Hippocampal formation (tissue), 2 donors: Measurements from ENCODE around the gene KCNK5.

ENCODE experiments used
- DNase-seq, 2 donors: peaks; one replicate each; lab custom pipeline; 2025; lab: John Stamatoyannopoulos, UW

Gene KCNK5

DNA sequence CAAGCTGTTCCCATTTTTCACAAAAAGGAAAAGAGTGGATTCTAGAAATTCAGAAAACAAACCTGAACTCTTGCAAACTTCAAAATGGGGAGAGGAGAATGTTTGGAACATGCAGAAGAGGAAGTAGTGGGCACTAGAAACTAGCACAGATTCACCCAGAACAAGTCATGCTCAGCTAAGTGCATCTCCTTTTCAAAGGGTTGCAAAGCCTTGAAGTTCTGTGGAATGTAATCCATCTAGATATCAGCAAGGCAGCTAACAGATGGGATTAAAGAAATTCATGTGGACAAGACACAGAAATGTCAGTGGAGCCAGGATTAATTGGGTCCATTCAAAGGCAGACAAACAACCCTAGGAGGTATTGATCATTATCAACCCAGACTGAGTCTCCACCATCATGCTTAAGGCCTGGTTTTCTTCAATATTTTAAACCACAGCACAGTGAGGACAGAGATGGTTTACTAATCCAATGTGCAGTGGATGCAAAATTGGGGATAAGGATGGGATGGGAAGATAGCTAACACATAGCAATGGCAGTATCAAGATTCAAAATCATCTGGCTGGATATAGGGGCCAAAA lies 31.3 kb downstream of the KCNK5 start:
- DNase-seq: no peak

DNA sequence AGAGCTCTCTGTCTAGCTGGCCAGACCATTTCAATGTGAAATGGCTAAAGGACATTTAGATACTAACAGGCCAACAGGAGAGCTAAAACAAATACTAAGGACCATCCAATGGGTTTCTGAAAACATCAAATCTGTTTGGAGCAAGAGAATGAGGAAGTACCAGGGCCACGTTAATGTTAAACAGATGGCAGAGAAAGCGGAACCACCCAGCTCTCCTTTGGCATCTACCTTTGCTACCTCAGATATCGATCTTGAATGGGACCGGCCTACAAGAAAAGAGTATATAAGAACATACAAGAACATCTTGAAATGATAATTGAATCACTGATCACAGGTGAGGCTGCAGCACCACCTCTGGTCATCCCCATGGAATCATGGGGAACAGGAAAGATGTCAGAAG lies 31.8 kb downstream of the KCNK5 start:
- no peak for DNase-seq

DNA sequence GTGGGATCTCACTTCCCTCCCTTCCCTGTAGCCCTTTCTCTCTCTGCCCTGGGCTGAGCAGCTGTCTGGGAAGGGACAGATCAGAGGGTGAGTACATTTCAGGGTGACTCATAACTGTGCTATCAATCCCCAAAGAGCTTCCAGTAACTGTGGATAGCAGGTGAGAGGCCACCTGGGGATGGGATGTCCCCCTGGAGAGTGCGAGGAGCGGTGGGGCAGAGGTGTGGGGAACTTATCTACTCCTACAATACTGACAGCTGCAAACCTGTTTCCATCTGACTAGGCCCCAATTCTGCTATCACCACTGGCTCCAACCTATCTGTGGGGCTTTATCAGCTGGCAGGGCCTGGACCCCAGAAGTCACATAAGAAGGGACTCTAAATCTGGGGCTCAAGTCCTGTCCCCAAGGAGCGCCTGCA lies 32.6 kb downstream of the KCNK5 start:
- no peak for DNase-seq

DNA sequence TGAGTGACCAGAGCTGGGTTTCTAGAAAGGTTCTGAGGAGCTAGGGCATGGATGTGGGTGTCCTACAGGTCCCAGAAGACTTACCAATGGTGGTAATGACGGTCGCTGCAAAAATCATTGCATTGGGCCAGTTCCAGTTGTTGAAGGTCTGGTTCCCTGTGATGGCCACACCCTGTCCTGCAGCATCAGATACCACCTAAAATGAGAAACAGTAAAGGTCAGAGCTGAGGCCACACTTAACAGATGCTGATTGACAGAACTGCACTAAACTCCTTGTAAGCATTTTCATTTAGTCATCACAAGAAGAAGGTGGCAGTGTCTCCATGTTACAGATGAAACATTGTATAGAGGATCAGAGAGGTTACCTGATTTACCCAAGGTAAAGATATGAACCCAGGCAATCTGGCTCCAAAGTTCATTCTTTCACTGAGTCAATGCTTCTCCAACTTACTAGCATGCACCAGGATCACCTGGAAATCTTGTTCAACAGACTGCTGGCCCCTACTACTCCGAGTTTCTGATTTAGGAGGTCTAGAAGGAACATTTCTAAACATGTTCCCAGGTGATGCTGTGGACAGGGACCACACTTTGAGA lies 33.4 kb downstream of the KCNK5 start:
- DNase-seq: no peak

DNA sequence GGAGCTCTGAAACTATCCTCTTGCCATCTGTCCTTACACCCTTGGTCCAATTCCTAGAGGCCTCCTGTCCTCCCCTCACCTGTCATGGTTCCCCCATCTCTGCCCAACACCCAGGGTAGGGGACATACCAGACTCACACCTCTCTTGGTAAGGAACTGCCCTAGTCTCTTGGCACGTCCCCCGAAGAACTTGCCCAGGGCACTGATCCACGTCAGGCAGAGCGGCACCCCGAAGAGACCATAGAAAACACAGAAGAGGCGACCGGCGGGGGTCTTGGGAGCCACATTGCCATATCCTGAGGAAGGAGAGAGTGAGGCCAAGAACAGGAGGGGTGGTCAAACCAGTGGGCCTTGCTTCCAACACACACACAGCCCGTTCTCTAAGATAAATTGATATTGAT lies 34.8 kb downstream of the KCNK5 start:
- DNase-seq: no peak

DNA sequence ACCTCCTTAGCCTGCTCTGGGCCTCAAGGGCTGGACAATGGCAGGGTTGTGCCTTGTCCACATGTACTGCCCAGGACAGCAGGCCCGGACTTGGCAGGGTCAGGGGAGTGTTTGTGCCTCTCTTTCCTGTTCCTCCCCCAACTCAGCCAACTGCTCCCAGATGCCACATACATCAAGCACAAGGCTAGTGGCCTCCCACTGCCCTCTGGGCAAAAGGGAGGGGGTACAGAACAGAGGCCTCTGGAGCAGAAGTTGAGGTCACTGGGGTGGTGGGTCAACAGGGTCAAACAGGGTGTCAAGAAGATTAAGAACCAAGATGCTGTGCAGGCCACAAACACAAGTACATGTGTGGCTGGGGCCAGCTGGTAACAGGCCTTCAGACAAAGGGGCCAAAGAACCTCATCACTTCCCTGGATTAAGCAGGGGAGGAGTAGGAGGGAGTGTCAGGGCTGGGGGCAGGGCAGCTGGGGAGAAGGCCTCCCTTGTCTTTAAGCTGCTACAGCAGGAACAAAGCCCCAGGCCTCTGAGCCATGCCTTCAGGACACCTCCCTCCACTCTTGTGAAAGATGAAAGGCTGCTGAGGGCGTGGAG lies 36.0 kb downstream of the KCNK5 start:
- DNase-seq: peak in 1 of 2 donors; percentile 6

DNA sequence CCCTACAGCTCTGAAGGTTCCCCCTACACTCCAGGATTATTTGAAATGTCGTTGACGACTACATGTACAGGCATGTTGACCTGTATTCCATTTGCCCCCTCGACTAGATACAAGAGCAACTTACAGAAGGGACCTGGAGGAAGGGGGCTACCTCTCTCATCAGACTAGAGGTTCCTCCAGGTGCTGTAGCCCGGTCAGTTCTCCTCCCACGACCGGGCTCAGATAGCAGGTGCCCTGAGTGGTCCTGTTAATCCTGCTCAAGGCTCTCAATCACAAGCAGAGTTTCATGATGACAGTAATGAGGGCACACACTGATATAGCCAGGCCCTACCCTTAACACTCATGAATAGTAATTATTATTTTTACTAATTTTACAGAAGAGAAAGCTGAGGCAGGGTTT lies 36.5 kb downstream of the KCNK5 start:
- no peak for DNase-seq

DNA sequence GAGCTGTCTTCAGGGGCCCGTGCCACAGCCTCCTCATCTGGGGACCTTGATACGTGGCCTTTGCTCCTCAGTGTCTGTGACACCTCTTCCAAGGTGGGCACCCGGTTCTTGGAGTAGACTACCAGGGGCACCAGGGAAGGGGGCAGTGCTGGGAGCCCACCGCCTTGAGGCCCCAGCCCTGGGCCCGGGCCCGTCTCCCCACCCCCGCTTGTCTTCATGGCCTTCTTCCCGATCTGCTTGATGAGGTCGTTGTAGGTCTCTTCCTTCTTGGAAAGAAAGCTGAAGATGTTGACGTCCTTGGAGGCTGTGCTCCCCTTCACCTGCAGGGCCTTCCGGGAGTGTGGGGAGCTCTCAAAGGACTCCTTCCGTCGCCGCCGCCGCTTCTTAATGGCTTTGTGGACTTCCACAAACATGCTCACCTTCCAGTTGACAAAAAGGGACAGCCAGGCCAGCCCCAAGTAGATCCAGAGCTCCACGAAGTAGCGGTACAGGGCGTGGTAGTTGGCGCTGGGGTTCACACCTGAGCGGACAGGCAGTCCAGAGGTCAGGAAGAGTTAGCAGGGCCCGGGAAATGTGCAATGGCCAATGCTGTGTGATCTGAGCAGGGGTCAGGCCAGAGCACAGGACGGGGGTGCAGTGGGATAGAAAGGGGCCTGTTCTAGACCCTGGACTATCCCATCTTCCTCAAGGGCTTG lies 37.9 kb downstream of the KCNK5 start:
- no peak for DNase-seq

DNA sequence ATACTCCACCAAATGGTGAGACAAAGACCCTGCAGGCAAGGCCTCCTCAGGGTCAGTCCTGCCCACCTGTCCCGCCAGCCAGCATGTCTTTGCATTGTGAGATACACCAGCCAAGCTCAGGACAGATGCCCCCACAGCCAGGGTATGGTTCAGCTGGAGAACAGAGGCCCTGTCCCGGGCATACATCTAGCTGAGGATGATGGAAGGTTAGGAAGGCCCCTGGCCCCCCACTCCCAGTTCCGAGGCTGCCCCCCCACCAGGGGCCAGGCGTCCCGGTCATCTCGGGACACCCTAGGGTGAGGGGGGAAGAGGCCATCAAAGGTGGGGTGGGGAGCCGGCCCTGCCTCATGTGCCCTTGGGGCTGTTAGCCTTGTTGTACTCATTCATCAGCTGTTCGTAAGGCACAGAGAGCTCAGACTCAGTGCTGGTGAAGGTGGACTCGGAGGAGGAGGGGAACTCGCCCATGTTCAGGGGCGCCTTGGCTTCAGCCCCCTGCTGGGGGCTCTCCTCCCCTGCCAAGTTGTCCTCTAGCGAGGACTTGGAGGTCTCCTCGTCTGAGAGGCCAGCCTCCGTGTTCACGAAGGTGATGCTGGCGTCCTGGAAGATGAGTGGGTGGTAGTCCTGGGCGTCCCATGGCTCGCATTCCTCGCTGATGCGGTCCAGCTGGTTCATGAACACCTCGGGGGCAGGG lies 38.6 kb downstream of the KCNK5 start:
- no peak for DNase-seq

DNA sequence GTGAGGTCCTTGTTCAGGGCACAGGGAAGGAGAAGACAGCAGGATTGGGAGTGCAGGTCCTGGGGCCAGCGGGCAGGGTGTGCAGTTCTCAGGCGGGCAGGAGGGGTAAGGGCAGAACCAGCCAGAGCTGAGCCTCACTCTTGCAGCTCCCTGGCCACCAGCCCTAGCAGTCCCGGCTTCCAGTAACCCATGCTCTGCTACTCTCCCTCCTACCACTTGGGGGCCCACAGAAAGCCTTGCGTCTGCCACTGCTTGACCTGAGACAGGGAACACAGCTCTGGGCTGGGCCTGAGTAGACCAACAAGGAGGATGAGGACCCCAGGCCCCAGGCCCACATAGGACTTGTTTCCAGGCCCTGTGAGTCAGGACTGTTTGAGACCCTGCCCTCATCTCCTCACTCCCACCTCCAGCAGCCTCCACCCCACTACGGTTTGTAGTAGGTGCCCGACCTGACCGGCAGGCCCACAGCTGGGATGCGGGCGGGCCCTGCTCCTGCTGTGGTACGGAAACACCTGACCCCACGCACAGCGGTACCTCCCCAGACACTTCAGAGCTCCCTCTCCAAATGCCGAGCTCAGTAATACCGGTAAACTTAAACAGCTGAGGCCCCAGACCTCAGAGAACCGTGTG lies 39.2 kb downstream of the KCNK5 start:
- DNase-seq: peak; percentile 9 to 24

DNA sequence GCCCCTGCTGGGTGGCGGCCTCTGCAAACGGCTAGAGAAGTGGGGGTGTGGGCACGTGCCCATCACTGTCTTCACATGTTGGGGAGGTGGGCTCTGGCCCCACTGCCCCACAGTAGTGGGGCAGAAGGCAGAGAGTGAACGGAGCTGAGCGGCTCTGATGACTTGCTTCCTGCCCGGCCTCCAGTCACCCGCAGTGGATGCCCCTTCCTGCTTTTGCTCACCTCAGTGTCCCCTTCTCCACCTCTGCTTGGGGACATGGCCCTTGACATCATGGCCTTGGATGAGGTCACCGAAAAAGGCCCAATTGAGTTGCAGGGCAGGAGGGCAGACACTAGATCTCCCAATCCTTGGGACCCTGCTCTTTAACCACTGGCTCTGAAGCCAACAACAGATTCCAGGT lies 40.1 kb downstream of the KCNK5 start:
- DNase-seq: no peak

DNA sequence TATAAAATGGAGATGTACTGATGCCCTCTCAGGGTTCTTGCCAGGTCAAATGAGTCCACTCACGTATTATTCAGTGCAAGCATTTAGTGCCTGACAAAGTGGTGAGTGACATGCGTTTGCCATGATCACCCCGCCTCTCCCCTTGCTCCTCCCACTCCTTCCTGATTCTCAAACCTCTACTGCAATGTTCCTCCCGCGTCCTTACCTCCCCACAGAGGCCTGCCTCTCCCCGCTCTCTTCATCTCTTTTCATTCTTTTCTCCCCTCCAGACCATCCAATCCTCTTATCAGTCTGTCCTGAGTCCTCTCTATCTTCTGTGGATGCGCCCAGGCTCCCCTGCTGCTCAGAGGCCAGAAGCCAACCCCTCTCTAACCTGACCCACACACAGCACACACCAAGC lies 40.7 kb downstream of the KCNK5 start:
- DNase-seq: no peak

DNA sequence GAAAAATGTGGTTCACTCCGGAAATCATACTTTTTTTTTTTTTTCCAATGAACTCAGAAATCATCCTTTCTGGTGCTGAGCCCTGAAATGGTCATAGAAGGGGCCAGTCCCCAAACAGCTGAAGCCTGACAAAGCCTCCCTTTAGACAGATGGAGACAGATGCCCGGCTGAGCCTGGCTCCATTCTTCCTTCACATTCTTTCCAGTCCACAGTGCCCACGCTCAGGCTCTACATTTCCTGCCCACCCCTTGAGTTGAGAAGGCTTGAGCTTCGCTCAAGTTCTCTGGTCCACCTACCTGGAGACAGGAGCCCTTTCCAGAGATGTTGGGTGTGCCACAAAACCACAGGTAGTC lies 41.2 kb downstream of the KCNK5 start:
- no peak for DNase-seq

DNA sequence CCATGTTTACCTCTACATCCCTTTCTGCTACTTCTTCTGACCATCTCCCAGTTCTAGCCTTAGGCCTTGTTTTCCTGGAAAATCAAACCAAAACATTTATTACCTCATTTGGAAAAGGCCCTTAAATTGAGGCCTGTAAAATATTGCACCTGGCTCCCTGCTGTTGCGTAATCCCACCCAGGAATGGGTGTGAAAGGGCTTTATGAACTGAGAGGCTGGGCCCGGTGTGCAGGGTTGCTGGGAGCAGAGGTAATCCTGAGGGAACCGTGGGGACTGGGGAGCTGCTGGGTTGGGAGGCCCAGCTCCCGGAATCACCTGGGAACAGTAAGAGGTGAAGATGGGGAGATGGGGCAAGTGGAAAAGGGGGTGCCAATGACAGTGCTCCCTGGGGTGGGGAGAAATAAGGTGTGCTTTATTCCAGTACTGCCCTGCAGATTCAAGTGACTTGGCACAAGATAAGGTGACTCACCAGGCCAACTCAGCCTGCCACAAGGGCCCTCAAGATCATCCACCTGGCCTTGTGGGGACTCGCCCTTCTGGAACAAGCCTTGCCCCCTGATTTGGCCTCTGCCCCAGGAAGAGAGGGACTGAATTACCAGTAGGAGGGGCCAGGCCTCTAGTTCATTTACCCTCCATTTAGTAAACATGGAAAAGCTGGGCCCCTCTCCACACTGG lies 44.2 kb downstream of the KCNK5 start:
- DNase-seq: no peak

DNA sequence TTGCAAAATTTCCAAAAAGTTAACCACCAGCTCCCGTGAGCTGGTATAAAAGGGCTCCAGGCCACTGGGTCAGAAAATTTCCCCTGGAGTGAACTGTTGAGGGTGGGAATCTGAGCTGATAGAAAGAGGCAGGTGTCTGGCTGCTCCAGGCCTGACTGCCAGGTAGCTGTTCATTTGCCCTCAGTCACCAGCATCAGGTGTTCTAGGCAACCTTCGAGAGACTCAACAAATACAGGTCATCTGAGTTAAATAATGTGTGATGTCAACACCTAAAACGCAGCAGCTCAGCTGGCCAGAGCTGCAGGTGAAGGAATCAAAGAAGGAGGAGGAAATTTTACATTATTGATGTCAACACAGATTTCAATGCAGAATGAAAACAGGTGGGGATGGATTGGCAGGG lies 46.7 kb downstream of the KCNK5 start:
- DNase-seq: no peak

DNA sequence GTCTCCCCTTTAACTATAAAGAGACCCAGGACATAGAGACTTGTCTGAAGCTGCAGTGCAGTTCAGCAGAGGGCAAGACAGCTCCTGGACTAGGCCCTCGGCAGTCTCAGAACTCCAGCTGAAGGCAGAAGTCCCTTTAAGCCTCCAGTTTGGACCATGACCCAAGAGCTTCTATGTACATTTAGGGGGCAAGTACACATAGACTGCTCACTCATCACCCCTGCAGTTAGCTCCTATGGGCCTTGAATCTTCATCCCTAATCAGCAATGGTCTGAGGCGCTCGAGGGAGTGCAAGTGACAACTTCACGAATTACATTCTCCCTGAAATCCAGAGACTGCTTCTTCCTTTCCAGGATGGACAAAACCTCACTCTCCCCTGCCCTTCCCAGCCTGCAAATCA lies 47.4 kb downstream of the KCNK5 start:
- DNase-seq: no peak

DNA sequence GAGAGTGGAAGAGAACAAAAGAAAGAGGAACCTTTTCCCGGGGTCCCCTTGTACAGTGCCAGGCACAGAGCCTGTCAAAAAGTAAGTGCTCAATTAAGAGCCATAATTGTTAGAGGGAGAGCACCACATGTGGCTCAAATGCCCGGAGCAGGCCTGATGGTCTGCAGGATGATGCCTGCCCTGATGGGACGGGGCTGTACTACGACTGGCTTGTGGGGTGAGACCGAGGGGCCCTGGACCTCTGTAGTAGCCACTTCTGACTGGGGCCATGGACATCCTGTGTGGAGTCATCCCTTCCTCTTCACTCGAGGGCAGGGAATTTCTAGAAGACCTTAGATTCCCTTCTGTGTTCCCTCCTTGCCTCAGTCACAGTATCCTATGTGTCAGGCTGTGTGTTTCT lies 47.9 kb downstream of the KCNK5 start:
- DNase-seq: no peak

DNA sequence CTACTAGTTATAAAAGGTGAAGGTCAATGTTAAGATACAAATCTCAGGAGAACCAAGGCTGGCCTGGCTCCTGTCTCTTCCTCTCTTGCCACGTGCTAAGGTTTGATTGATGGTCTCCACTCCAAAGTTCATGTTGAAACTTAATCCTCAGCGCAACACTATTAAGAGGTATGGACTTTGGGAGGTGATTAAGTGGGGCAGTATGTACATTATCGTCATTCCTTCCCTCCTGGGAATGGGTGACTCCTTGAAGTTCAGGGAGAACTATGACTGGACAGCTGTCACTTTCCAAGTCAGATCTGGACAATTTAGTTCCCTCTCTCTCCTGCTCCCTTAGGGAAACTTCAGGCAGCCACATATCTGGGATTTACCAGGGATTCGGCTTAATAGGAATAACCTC lies 50.5 kb downstream of the KCNK5 start:
- no peak for DNase-seq

DNA sequence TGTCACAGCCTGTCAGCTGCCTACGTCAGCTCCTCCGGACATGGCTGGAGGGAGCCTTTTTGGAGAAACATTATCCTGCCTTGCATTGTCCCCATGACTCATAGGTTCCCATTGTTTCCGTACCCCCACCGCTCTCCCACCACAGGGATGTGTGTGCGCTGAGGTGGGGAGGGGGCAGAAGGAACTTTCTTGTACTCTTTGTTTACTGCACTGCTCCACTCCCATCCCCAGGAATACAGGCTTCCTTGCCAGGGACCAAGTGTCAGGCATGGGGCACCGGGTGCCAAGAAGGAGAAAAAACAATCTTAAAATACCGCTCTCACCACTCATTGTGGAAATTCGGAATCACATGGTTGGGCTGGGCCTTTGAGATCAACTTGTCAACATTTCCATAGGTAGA lies 51.0 kb downstream of the KCNK5 start:
- no peak for DNase-seq

DNA sequence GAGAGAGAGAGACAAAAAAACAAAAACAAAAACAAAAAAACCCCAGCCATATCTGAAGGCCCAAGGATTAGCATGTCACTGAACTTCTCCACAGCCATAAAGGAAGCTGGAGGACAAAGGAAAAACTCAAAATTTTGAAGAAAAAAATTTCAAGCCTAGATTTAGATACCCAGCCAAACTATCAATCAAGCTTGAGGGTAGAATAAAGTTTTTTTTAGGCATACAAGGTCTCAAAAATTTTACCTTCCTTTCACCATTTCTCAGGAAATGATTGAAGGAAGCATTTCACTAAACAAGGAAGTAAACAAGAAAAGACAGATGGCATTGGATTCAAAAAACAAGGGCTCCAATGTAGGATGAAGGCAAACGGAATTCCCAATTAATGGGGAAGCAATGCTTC lies 52.1 kb downstream of the KCNK5 start:
- DNase-seq: no peak

DNA sequence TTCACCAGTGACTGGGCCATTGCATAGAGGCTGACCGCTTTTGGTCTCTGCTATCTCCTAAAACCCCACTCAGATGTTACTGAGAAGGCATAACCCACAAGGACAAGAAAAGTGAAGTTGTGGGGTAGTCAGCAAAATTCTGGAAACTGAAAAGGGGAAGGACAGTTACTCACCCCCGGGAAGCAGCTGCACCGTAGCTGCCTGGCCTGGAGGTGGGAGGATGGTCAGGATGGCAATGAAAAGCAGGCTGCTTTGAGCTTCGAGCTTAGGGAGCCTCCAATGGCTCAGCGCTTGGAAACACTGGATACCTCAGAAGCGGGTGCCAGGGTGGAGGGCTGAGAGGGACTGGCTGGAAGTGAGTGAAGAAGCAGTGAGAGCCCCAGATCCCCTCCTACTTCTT lies 56.0 kb downstream of the KCNK5 start:
- no peak for DNase-seq

DNA sequence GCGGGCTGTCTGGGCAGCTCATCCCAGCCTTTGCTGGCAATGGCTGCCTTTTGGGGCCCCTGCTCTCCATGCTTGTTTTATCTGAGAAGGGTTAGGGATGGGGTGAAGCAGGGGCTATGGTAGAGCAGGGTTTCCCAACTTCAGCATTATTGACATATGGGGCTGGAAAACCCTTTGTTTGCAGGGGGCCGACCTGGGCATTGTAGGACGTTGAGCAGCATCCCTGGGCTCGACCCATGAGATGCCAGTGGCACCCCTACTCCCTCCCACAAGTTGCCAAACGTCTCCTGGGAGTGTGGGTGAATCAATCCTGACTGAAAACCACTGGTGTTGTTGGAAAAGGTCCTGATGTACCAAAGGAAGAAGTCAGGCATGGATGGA lies 56.9 kb downstream of the KCNK5 start:
- no peak for DNase-seq
